GM19035 (cell line): ENCODE results near the gene PRR27.
"Not testable (repeated sequence)": the region's sequence is repeated elsewhere in the genome, so short reads cannot be mapped to it uniquely, and the experiment has no call there.

Experiments
- ATAC-seq: cut with Tn5 transposase; IDR thresholded peaks from one replicate; pipeline ENCODE4 v1.9.1; 2021; ENCODE audit not compliant: unreplicated experiment

The PRR27 gene

DNA sequence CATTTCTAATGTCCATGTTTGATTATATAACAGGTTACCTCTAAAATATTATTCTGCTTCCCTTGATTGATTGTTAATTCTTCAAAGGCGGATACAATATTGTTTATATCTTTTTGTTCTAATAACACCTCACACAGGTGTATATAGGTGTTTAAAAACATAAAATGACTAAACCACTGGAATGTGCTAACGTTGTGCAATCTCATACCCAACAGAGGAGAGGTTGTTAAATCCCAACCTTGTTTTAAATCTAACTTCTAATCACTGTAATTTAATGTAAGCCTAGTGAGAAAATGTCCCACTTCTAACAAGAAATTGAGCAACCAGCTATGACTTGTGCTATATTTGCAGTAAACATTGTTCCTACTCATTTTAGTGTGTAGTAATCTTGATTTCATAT lies 42.8 kb downstream of the PRR27 start:
- no peak for ATAC-seq

DNA sequence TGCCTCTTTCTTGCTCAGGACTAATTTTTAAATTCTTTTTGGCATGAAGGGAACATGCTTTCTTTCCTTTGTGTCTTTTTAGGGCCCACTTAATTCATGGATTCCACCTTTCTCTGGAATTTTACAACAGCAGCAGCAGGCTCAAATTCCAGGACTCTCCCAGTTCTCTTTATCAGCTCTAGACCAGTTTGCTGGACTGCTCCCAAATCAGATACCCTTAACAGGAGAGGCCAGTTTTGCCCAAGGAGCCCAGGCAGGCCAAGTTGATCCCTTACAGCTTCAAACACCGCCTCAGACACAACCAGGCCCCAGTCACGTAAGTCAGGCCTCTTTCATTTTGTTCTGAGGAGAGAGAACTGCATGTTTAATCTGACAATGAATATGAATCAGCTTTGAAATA lies 43.8 kb downstream of the PRR27 start:
- ATAC-seq: no peak

DNA sequence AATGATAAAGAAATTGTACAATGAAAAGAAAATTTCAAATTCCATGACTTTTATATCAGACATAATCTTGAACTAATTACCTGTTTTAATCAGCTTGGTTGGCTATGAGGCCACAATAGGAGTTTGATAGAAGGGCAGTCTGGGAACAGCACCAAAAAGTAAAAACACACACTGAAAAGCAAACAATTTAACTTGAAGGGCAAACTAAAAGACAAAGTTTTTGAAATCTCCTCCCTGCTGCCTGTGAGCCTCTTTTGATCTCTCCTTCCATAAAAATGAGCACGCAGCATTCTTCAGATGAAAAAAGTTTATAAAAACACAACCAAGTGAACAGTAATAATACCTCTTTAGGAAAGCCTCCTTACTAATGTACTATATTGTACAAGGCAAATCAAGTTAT lies 49.6 kb downstream of the PRR27 start:
- ATAC-seq: no peak

DNA sequence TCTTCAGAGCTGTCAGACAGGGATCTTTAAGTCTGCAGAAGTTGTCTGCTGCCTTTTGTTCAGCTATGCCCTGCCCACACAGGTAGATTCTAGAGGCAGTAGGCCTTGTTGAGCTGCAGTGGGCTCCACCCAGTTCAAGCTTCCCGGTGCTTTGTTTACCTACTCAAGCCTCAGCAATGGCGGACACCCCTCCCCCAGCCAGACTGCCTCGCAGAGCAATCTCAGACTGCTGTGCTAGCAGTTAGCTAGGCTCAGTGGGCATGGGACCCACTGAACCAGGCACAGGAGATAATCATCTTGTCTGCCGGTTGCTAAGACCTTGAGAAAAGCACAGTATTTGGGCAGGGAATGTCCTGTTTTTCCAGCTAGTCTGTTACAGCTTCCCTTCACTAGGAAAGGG lies 58.7 kb downstream of the PRR27 start:
- ATAC-seq: not testable (repeated sequence)
